NCI-H510A treated with DMSO at 0.1 percent for 48 hours (cell line): Measurements from ENCODE around the gene KLHL25.

Source experiments
- DNase-seq: peaks from one replicate; lab custom pipeline; 2025; lab: John Stamatoyannopoulos, UW

Gene KLHL25

GRCh38 chr15:85760531-85761371 lies 34.0 kb downstream of the KLHL25 start:
- DNase-seq, result no peak

- DNase-seq, result no peak
Measured at GRCh38 chr15:85760049-85760448, 34.7 kb downstream of the KLHL25 start.

GRCh38 chr15:85759376-85759775 lies 35.3 kb downstream of the KLHL25 start:
- no peak for DNase-seq

- DNase-seq, result no peak
Measured at GRCh38 chr15:85758655-85758978, 36.1 kb downstream of the KLHL25 start.

GRCh38 chr15:85757939-85758654 lies 36.6 kb downstream of the KLHL25 start:
- no peak for DNase-seq

- no peak for DNase-seq
Measured at GRCh38 chr15:85757073-85757938, 37.4 kb downstream of the KLHL25 start.

- DNase-seq, result no peak
Measured at GRCh38 chr15:85756411-85757072, 38.2 kb downstream of the KLHL25 start.

GRCh38 chr15:85755942-85756341 lies 38.8 kb downstream of the KLHL25 start:
- no peak for DNase-seq

GRCh38 chr15:85755471-85755870 lies 39.3 kb downstream of the KLHL25 start:
- no peak for DNase-seq

GRCh38 chr15:85754989-85755388 lies 39.7 kb downstream of the KLHL25 start:
- DNase-seq, result no peak

GRCh38 chr15:85753791-85754452 lies 40.8 kb downstream of the KLHL25 start:
- DNase-seq, result no peak

- no peak for DNase-seq
Measured at GRCh38 chr15:85753261-85753660, 41.5 kb downstream of the KLHL25 start.

- no peak for DNase-seq
Measured at GRCh38 chr15:85752491-85752961, 42.2 kb downstream of the KLHL25 start.

GRCh38 chr15:85752124-85752475 lies 42.6 kb downstream of the KLHL25 start:
- DNase-seq, result no peak

- DNase-seq, result no peak
Measured at GRCh38 chr15:85751291-85752123, 43.2 kb downstream of the KLHL25 start.

GRCh38 chr15:85750319-85751290 lies 44.1 kb downstream of the KLHL25 start:
- DNase-seq, result no peak

GRCh38 chr15:85749261-85750151 lies 45.2 kb downstream of the KLHL25 start:
- DNase-seq, result no peak

GRCh38 chr15:85748729-85749128 lies 46.0 kb downstream of the KLHL25 start:
- no peak for DNase-seq
